HG02623 (cell line): ENCODE results near the gene FAM78B.

Experiments used
- ATAC-seq: cut with Tn5 transposase; IDR thresholded peaks from one replicate; pipeline ENCODE4 v1.9.1; 2021; ENCODE audit warnings: moderate library complexity; ENCODE audit not compliant: unreplicated experiment

FAM78B gene

DNA sequence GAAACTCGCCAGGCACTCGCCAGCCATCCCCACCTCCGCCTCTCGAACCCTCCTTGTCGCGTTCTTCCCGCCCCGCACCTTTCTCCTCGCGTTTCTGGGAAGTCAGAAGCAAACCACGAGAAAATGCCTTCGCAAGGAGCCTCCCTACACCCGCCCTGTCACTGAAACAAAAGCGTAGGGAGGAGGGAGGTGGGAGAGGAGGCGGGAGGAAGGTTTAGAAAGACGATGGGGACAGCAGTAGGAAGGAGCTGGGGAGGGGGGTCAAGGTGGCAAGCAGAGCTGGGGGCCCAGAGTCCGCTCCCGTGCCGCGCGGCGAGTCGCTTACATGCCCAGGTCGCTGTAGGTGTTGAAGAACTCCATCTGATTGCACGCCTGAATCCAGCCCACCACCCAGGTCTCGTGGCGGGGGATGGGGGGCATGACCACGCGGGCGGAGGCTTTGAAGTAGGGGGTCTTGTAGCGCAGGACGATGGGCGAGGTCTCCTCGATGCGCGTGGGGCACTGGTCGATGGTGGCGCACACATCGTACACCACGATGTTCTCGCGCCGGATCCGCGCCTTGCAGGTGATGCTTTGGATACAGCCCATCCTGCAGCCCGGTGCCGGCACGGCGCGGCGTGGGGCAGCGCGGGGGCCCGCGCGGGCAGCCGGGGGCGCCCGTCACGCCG is 1.0 kb downstream of the FAM78B start:
- peak; percentile 1 for ATAC-seq

DNA sequence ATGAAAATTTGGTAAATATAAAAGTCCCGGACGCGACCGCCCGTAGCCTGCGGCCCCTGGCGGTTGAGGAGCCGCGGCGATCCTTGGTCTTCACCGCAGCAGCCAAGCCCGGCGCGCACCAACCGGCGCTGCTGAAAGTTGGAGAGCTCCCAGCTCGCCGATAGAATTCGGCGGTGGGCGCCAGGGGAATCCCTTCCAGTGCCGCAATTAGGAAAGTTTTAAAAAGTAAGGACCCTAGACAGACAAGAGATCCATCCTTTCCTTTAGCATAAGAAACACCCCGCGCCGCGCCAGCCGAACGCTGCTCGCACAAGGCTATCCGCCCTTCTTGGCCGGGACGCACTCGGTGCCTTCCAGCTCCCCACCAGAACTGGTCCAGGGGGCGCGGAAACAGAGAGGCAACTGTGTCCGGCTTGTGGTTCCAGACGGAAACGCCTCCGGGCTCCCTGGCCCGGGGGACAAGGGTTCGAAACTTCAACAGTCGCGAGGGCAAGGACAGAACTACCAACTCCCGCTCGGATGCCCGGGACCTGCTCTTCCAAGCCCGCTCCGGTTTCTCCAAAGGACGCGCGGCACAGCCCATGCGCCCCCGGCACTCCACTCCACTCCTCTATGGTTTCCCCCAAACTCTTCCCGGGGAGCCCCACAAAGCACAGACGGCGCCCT is 1.7 kb downstream of the FAM78B start:
- ATAC-seq = no peak

DNA sequence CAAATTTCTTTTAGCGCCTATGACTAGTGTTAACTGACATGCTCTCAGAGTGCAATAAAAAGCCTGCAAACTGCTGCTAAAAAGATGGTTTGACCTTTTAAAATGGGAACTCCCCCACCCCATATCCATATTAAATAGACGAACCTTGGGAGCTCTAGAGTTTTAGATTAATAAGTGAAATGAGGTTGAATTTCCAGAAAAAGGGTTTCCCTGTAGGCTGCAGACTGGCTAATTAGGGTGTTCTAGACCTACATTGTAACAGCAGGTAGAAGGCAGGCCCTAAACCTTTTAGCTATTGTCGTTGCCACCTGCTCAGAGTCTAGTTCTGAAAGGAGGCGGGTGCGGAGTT is 2.2 kb downstream of the FAM78B start:
- no peak for ATAC-seq

DNA sequence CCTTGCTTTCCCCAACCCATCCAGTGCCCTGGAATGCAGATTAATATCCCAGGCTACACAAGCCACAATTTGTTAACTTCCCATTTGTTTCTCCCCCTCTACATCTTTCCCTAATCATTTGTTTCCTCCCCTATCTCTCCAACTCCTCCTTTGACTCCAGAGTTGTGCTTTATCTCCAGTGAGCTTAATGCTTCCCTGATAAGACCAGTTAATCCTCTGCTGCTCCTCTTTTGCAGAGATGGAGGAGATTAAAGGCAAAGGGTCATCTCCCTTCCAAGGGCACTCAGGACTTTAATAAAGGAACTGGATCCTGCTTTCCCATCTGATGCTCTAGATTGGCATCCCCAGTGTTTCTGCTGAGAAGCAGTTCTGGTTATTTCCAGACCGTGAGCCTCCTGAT is 7.1 kb downstream of the FAM78B start:
- no peak for ATAC-seq

DNA sequence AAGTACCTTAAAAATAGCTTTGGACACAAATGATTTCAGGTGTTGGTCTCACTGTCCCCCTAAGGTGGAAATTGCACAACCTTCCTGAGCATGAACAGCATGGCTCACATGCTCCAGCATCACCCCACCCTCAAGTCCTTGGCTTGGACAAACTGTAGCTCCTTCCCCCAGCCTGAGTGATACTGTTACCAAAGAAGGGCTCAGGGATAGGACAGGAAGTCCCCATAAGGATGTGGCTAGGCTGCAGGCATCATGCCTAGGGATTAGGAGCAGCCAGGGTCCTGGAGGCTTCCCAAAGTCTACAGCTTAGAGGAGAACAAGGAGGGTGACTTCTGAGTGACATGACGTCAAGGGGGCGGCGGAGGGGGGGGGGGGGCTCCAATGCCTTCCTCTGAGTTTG is 10.1 kb downstream of the FAM78B start:
- ATAC-seq = no peak

DNA sequence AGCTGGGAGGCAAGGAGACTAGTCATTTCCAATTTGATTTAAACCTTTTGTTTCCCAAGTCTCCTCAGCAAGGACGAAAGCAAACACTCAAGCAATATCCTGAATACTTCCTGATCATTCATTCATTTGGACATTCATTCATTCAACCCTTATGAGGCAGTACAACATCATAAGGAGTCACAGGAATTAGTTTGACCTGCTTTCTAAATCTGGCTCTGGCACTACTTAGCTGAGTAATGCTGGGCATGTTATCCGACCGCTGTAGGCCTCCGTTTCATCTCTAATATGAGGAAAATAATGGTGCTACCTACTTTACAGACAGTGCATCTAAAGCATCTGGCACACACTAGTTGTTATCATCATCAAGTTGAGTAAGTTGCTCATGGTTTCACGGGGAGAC is 11.7 kb downstream of the FAM78B start:
- no peak for ATAC-seq

DNA sequence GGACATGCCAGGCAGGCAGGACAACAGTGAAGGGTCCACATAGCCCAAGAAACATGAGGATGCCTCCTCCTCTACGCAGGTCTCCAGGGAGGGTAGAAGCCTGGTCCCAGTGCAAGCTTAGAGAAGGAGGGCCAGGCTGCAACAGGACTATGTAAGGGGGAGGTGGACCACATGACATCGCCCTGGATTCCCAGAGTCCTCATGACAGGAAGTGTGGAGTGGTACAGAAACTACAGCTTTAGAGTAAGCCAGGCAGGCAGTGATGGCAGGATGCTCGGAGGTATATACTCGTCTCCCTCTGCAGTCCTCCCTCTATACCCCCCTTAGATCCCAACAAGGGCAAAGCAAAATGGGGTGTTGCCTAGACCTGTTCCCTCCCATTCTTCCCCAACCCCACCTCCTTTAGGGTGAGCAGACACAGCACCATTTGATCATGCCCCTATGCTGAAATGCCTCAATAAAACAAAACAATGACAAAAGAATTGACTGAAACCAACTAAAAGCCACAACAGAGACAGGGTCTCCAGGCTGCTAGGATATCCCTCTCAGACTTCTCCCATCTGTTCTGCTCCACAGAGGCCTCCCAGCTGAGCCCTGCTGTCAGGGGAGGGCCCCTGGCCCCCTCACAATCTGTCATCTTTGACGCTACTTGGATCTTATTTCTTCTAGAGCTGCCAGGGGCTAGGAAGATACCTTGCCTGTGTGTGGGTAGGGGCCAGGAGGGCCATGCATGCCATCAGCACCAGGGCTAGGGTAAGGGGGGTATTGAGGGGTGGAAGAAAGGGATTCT is 13.1 kb downstream of the FAM78B start:
- no peak for ATAC-seq

DNA sequence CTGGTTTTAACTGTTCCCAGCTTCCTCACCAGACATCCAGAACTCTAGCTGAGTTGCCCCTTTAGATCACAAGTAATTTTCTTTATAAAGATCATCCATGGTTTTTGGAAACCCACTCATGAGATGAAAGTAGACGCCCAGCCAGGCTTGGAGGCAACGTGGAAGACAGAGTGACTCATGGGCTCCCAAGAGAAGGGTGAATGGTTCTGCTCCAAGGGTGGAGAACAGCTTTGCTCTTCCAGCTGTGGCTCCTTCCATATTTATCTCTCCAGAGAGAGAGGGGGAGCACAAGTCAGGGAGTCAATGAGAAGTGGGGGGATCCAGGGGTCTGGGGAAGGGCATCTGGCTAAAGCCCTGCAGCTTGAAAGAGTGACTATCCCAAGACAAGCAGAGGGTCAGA is 13.8 kb downstream of the FAM78B start:
- no peak for ATAC-seq

DNA sequence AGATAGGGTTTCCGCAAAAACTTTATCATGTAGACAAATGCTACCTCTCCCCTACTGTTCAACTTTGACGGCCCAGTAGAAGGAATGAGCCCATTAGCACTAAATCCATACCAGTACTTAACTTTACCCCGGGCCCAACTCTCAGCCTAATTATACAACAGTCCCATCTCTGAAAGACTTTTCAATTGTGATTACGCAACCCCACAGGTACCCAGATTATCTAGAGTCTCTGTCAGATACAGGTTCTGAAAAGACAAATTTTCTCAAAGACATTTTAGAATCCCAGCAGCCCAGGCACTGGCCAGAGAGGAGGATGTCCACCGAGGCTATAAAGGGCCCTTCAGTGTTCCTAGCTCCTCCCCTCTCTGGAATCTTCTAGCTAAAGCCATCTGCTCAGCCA is 15.0 kb downstream of the FAM78B start:
- ATAC-seq = no peak

DNA sequence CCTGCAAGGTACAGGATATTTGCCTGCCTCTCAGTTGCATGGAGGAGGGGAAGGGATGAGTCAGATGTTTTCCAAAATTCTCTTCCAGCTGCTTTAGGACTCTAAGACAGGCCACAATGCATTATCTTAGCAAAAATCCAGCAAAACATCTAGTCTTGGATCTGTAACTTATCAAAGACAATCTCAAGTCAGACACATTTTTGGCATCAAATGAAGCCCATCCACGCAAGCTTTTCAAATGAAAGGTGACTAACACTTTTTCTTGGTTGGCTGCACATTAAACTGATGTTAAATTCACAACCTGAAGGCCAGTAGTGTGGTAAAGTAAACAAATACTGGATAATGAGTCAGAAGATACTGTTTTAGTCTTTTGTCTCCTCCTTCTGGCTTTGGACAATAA is 21.3 kb downstream of the FAM78B start:
- ATAC-seq = no peak

DNA sequence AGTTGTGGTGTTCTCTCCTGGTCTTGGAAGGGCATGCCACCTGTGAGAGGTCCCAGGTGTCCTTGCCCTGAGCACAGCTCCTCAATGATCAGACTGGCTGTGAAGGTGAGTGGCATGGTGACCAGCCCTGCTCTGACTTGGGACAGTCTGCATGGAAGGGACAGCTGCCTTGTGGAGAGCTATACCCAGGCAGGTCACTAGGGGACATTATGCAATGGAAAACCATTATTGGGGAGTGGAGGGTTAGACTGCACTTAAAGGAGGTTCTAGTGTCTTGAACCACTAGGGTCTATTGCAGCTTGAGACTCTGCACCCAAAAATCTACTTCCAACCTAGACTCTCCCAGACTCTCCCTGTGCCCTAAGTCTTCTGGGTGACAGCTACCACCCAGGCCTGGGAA is 24.8 kb downstream of the FAM78B start:
- no peak for ATAC-seq

DNA sequence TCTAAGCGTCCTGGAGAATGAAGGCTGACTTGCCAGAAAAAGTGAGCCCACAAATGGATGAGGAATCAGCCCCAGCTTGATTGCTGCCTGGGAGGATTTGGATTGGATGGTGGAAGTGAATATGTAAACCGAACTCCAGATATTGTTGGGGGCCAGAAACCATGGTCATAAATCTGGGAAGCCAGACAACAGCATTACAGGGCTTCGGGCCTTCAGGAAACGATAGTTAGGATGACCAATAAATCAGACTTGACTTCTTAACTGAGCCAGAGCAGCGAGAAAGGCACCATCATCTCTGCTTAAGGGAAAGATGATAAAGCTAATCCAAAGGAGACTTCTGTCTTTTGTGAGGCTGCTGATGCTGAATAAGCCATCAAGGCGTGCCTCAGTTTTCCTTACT is 26.6 kb downstream of the FAM78B start:
- ATAC-seq = no peak

DNA sequence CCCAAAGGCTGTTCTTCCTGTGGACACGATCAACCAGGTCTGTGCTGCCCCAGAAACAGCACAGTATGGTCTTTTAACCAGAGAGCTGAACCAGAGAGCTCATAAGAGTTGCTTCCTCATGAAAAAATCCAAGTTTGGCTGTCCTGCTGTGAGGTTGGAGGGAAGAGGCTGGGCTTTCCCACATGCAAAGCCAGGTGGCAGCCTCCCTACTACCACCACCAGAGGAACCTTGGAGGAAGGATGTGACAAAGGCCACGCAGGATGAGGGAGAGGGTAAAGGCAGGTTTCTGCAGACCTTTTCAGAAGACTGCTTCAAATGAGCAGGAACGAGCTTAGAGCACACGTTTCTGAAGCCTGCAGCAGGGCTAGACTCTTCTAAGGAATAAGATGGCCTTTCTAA is 27.1 kb downstream of the FAM78B start:
- no peak for ATAC-seq

DNA sequence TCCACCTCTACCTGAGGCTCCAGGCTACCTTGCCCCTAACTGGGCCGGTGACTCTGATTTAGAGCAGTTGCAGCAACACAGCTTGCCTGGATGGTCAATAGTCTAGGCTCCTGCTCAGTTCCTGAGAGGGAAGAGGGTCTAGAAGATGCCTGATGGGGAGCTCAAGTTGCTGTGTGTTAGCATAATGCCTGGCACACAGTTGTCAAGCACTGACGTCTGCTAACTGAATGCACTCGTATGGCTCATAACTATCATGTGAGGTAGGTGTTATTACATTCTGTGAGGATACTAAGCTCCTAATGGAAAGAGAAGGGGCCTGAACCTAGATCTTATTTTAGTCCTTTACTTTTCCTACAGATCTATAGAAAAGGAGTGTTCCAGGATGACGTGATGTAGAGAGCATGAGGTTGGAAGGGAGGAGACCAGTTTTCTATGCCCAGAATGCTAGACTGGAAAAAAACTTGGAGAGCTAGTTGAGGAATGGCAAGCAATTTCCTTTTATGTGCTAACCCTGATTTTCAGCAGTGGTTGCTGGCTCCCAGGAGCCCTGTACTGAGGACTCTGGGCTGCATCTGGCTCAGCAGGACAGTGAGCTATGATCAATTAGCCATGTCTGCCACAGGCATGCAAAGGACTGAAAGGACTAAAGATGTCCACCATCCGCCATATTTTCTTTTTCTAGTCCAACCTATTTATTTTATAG is 30.0 kb downstream of the FAM78B start:
- no peak for ATAC-seq

DNA sequence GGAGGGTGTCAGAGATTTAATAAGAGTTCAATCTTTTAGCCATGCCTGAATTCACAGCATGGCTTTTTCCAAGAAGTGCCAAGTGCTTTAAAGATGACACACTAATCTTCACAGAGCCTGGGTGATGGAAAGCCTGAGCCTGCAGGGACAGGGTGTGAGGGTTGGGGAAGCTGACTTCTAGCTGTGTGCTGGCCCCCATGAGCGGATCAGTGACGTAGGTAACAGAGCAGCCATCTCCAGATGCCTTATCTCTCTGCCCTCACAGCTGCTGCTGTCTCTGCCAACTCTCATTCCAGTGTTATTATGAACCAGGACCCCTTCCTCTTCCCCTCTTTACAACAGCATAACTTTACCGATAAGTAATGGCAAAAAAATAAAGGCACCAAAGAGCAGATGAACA is 30.6 kb downstream of the FAM78B start:
- no peak for ATAC-seq

DNA sequence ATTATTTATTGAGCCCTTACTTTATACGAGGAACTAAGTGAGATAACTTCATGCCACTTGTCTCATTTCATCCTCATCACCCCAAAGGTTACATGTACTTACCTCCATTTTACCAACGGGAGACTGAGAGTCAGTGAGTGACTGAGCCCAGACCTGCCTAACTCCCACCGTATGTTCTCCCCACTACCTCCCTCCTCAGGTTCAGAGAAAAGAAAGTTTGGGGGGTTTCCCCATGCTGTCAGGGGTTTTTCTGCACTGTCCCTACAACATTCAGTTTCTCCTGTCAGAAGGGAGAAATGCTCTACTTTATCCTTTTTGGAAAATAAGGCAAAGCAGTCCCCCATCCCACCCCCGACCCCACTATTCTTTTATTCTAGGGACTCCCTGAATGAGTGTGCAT is 32.9 kb downstream of the FAM78B start:
- peak; percentile 60 for ATAC-seq

DNA sequence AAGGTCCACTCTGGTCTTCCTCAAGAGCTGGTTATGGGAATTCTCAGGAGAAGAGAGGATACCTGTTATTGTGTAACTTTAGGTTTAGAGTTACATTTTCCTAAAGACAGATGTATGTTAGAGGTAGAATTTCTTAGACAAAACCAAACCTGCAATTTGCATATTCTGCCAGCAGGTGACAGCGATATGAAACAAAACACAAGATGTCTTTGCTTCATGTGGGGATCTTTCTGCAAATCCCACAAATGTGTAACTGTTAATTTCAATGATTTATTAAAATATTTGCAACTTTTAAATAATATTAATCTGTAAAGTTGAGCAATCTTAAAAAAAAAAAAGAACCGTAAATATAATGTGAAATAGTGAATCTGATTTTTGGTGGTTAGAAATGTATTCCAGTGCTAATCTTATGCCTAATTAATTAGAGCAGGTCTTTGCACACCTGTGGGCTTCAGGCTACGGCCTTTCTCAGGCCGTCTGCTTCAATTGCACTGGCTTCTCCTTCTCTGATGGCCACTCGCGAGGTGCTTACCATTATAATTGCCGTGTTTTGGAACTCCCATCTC is 33.4 kb downstream of the FAM78B start:
- ATAC-seq = no peak

DNA sequence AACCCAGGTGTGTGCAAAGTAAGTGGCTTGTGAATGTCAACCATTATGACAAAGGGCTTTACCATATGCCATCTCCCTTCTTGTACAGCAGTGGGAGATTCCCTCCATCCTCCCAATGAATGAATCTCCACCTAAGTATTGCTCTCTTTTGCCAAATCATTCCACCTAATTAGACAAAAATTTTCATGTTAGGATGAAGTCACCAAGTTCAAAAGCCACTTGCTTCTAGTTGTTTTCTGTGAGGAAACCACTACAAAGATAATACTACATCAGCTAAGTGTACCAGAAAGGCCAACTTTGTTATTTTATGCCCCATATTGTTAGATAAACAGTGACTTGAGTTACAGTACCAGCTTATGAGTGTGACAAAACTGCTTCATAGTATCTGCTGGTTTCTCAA is 34.3 kb downstream of the FAM78B start:
- no peak for ATAC-seq

DNA sequence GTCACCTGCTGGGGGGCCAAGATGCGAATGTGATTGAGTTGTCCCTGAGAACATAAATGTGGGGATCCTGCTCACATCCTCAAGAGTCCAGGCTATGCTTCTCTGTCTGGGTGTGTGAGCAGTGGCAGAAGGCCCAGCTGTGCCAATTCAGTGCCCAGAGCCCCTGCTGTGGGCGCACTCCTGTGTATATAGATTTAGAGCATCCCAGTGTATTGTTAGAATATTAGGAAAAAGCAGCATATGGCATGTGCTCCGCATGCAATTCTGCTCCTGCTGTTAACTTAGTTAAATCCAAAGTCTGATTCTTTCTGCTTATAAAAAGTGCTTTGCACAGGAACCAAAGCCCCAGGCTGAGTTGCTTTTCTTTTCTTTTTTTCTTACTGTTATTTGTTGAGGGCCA is 37.8 kb downstream of the FAM78B start:
- ATAC-seq = no peak

DNA sequence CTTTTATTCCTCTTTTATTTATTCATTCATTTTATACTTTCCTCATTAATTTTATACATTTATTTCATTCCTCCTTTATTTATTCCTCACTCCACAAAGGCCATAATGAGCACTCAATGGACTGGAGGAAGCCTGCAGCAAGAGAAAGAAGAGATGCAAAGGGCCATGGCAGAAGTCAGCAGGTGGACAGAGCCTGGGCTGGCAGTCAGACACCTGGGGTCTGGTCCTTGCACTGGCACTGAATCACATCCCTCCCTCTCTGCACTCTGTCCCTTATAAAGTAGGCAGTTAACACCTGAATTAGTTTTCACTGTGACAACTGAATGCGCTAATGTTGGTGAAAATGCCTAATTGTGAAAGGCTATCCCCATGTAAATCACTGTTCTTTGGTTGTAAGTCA is 38.6 kb downstream of the FAM78B start:
- no peak for ATAC-seq

DNA sequence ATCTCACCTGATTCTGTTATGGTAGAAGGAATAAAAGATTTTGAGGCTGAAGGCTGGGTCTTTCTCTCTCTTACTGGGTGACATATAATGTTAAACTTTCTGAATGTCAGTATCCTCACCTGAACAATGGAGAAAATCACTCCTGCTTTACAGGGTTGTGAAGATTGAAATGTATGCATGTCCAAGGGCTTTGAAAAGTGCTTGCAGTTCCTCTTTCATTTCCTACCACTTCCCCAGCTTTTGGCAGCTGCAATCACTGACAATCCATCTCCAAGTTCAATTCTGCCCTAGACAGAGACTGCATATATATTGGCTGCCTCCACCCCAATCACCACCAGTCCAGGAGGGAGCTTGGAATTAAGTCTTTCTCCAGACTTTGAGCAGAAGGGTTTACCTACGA is 39.8 kb downstream of the FAM78B start:
- ATAC-seq = no peak
